Measurements from ENCODE around the gene GJB2. TPM values are rescaled to one million over a fixed set of nuclear protein-coding genes. Genes with fewer than 3 reads are reported as not detected.

The GJB2 gene
- total and polyA plus RNA-seq, 10 of the 15 experiments (the other 5 are each of a cell fraction or from before 2014, with no cell fraction given) = 0.07 to 0.59 (median 0.31) TPM; not detected in 1

- no peaks in the 10 kb centered on the region for H3K79me2 ChIP-seq (ENCODE audit: control insufficient read depth, insufficient read depth, low read length)
- H3K9me3 ChIP-seq (replicated peaks; ENCODE audit: control insufficient read depth, insufficient read depth, low read length) = no peaks in the 10 kb centered on the region
- no peak overlapping the region for H3K27ac ChIP-seq (ENCODE audit: control insufficient read depth, insufficient read depth)
- WGBS (ENCODE audit: insufficient coverage, insufficient replicate concordance, low lambda C conversion rate, missing lambda C conversion rate) = 65% methylated on average over 53 of the region's 84 CpGs
- no peaks in the 10 kb centered on the region for H3K4me1 ChIP-seq (ENCODE audit: control insufficient read depth, insufficient read depth, low read length)
- no peak overlapping the region for H3K4me2 ChIP-seq (ENCODE audit: control insufficient read depth, insufficient read depth)
- TF ChIP-seq SP1 (IDR thresholded peaks at IDR 0.05; ENCODE audit: low read depth, low read length) (no peak), PKNOX1 (IDR thresholded peaks at IDR 0.05) (no peak), DPF2 (IDR thresholded peaks at IDR 0.05) (no peak), TARDBP (IDR thresholded peaks at IDR 0.05; ENCODE audit: borderline replicate concordance) (no peak), JUNB (IDR thresholded peaks at IDR 0.05) (no peak), ZSCAN29 (IDR thresholded peaks at IDR 0.05) (no peak), TAF1 (IDR thresholded peaks at IDR 0.05; ENCODE audit: borderline replicate concordance, low read depth, low read length) (no peak), BRCA1 (IDR thresholded peaks at IDR 0.05; ENCODE audit: low read depth, low read length) (no peak), KDM1A (IDR thresholded peaks at IDR 0.05; ENCODE audit: borderline replicate concordance) (no peak), TBL1XR1 (IDR thresholded peaks at IDR 0.05; ENCODE audit: low read depth, low read length) (no peak), YY1 (IDR thresholded peaks at IDR 0.05; ENCODE audit: low read depth, low read length) (no peak)
- no TSS peak for BruUV-seq (replicated peaks)
- H3K9ac ChIP-seq (ENCODE audit: control insufficient read depth, insufficient read depth, low read length) = no peak overlapping the region
- ChIA-PET SMC1A (ENCODE audit: uncharacterized antibody, unreplicated experiment) (no interaction called here), CTCF (no interaction called here), POLR2A (no interaction called here), RAD21 (ENCODE audit: unreplicated experiment) (no interaction called here)
- DNase-seq (ENCODE audit: low read depth, low spot score) (no peak), ATAC-seq (no peak), FAIRE-seq (no peak)
- H3K4me3 ChIP-seq = no peak overlapping the region
- H2AFZ ChIP-seq (ENCODE audit: control insufficient read depth, low read depth, low read length) = no peak overlapping the region
- intact Hi-C loops (cut with micrococcal nuclease; ENCODE audit: unreplicated experiment) (no loop called here), in situ Hi-C loops (cut with MboI) (no loop called here)
- no peaks in the 10 kb centered on the region for H4K20me1 ChIP-seq (ENCODE audit: control insufficient read depth, insufficient read depth)
- no peaks in the 10 kb centered on the region for H3K36me3 ChIP-seq (ENCODE audit: control insufficient read depth in 2 of 2, insufficient read depth in 2 of 2, low read length in 1 of 2)
- H3K27me3 ChIP-seq (replicated peaks in 1 of 2; ENCODE audit: control insufficient read depth in 2 of 2, insufficient read depth in 2 of 2, low read length in 1 of 2) = peaks cover 0 to 3% of the 10 kb centered on the region in 2 experiments; a peak in 2 of 4 replicates
Observed at GRCh38 chr13:20142023-20142926, 50.5 kb downstream of the GJB2 start.

All from GM12878 (cell line).